ENCODE measurements around the gene NUSAP1.
"Not testable (repeated sequence)": the region's sequence is repeated elsewhere in the genome, so short reads cannot be mapped to it uniquely, and the experiment has no call there.

DNA sequence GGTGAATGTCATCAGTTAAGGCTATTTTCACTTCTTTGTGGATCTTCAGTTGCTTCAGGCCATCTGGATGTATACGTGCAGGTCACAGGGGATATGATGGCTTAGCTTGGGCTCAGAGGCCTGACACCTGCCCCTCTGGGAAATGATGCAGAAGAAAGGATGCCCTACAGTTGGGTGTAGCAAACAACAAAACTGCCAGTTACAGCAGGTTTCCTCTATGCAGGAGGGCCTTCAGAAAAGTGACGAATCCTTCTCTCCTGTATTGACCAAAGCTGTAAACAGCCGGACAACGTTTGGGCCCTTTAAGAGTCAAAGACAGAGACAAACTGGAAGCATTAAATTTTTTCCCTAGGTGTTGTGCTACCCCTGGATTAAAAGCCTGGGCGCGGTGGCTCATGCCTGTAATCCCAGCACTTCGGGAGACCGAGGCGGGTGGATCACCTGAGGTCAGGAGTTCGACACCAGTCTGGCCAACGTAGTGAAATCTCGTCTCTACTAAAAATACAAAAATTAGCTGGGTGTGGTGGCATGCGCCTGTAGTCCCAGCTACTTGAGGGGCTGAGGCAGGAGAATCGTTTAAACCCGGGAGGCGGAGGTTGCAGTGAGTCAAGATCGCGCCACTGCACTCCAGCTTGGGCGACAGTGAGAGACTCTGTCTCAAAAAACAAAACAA is 49.6 kb upstream of the NUSAP1 start:
- TF ChIP-seq POLR2A, POLR2AphosphoS5 (IDR thresholded peaks at IDR 0.05): not testable (repeated sequence)
- TF ChIP-seq, protein P1, sequence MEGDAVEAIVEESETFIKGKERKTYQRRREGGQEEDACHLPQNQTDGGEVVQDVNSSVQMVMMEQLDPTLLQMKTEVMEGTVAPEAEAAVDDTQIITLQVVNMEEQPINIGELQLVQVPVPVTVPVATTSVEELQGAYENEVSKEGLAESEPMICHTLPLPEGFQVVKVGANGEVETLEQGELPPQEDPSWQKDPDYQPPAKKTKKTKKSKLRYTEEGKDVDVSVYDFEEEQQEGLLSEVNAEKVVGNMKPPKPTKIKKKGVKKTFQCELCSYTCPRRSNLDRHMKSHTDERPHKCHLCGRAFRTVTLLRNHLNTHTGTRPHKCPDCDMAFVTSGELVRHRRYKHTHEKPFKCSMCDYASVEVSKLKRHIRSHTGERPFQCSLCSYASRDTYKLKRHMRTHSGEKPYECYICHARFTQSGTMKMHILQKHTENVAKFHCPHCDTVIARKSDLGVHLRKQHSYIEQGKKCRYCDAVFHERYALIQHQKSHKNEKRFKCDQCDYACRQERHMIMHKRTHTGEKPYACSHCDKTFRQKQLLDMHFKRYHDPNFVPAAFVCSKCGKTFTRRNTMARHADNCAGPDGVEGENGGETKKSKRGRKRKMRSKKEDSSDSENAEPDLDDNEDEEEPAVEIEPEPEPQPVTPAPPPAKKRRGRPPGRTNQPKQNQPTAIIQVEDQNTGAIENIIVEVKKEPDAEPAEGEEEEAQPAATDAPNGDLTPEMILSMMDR (IDR thresholded peaks at IDR 0.05) = not testable (repeated sequence)

Measured in sigmoid colon (tissue), 4 donors.